Superior temporal gyrus (tissue), 1 donor: Measurements from ENCODE around the gene CTNNA1.
"Not testable (repeated sequence)": the region's sequence is repeated elsewhere in the genome, so short reads cannot be mapped to it uniquely, and the experiment has no call there.

Experiments
- DNase-seq: peaks from one replicate; pipeline ENCODE4 v3.0.0-alpha.2; 2016; ENCODE audit errors: extremely low spot score

Gene CTNNA1

GRCh38 chr5:138760448-138761110 lies 7.4 kb downstream of the CTNNA1 start:
- no peak for DNase-seq

DNA sequence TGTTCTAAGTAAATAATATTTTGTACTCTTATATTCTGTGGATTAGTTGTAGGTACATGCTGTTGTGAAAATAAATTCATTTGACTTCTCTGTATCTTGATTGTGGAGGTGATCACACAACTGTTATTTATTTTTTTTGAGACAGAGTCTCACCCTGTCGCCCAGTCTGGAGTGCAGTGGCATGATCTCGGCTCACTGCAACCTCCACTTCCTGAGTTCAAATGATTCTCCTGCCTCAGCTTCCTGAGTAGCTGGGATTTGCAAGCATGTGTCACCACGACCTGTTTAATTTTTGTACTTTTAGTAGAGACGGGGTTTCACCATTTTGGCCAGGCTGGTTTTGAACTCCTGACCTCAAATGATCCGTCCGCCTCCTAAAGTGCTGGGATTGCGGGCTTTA lies 7.9 kb downstream of the CTNNA1 start:
- not testable (repeated sequence) for DNase-seq

GRCh38 chr5:138761670-138762069 lies 8.4 kb downstream of the CTNNA1 start:
- DNase-seq, result not testable (repeated sequence)

- no peak for DNase-seq
Observed at GRCh38 chr5:138762110-138762509, 8.9 kb downstream of the CTNNA1 start.

DNA sequence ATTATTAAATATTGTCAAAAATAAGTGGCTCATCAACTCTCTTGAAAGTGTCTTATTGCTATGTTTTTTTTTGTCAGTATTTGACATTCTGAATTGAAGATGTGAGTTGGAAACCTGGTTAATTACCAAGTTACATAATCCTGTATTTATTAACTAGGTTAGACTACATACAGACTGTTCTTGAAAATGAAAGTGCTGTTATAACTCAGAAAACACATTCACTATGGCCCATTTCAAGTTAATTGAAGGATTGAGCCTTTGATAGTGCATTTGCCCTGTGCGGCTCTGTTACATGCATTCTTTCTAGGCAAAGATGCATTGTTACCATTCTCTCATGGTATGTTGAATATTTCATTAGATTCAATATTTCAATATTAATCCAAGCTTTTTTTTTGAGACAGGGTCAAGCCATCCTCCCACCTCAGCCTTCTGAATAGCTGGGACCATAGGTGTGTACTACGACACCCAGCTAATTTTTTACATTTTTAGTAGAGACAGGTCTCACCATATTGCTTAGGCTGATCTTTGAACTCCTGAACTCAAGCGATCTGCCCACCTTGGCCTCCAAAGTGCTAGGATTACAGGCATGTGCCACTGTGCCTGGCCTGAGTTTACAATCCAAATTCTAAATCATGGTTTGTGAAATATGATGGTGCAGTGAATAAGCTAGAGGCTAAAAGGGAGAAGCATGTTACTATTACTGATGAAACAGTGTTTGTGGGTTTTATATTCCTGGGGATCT lies 10.0 kb downstream of the CTNNA1 start:
- no peak for DNase-seq

GRCh38 chr5:138770291-138770690 lies 17.1 kb downstream of the CTNNA1 start:
- DNase-seq, result no peak

DNA sequence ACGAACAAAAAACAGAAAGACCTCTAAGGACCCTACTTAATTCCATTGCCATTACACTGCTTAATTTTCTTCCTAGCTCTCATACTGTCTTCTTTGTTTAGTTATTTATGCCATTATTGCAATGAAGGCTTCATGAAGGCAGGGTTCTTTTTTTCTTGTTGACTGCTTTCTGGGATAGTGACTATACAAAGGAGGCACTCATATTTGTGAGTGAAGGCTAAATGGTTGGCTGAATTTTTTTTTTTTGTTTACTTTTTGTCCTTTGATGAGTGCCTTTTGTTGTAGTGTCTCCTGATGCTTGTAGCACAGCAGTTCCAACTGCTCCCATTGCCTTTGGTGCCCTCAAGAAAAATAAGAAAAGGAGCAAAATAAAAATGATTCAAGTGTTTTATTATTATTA lies 17.8 kb downstream of the CTNNA1 start:
- DNase-seq, result peak; percentile 45

- peak; percentile 33 for DNase-seq
Observed at GRCh38 chr5:138772986-138773594, 19.9 kb downstream of the CTNNA1 start.

GRCh38 chr5:138773624-138774023 lies 20.4 kb downstream of the CTNNA1 start:
- DNase-seq, result not testable (repeated sequence)

- no peak for DNase-seq
Observed at GRCh38 chr5:138775034-138775433, 21.8 kb downstream of the CTNNA1 start.

- DNase-seq, result no peak
Observed at GRCh38 chr5:138778234-138778633, 25.0 kb downstream of the CTNNA1 start.

- no peak for DNase-seq
Observed at GRCh38 chr5:138783976-138784375, 30.8 kb downstream of the CTNNA1 start.

- no peak for DNase-seq
Observed at GRCh38 chr5:138784590-138784989, 31.4 kb downstream of the CTNNA1 start.

- DNase-seq, result peak; percentile 55
Observed at GRCh38 chr5:138789771-138790242, 36.6 kb downstream of the CTNNA1 start.

DNA sequence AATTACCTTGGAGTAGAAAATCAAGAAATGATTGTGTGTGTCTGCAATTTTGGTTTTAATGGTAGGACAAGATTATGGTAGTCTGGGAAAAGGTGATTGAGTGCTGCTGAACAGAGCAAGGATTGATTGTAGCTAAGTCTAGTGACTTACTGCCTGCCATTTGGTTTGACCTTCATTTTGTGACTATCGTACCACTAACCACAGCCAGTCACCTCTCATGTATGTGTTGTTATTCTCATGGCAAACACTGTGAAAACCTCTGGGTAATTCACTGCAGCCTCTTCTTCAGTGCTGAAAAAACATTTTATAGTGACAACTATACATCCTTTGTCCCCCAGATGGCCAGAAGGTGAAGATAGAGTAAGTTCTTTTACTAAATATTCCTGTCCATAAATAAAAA lies 37.5 kb downstream of the CTNNA1 start:
- DNase-seq, result no peak

- DNase-seq, result no peak
Observed at GRCh38 chr5:138792195-138792790, 39.1 kb downstream of the CTNNA1 start.

DNA sequence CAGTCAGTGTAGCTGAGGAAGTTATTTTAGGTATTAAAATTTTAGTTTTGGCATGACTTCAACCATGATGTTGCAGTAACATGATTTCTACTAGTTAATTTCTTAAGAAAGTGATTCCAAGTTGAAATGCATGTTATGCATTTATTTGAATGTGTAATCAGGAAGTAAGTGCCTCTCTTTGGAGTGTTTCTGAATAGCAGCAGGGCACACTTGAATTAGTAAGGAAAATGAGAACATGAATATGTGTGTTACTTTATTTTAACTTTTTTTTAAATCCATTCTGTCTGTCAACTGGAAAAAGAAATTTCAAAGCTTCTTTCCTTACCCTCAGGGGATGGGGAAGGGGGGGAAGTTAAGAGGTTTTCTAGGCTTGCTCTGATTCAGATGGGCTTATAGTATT lies 40.4 kb downstream of the CTNNA1 start:
- no peak for DNase-seq

- DNase-seq, result no peak
Observed at GRCh38 chr5:138803285-138803684, 50.1 kb downstream of the CTNNA1 start.

GRCh38 chr5:138803935-138804334 lies 50.7 kb downstream of the CTNNA1 start:
- no peak for DNase-seq

DNA sequence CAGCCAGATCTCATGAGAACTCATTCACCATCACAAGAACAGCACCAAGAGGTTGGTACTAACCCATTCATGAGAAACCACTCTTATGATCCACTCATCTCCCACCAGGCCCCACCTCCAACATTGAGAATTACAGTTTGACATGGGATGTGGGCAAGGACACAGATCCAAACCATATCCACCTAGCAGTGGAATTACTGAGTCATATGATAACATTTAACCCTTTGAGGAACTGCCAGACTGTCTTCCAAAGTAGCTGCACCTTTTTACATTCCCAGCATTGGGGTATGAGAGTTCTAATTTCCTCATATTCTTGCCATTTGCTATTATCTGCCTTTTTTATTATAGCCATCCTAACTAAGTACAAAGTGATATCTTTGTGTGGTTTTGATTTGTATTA lies 51.9 kb downstream of the CTNNA1 start:
- no peak for DNase-seq

DNA sequence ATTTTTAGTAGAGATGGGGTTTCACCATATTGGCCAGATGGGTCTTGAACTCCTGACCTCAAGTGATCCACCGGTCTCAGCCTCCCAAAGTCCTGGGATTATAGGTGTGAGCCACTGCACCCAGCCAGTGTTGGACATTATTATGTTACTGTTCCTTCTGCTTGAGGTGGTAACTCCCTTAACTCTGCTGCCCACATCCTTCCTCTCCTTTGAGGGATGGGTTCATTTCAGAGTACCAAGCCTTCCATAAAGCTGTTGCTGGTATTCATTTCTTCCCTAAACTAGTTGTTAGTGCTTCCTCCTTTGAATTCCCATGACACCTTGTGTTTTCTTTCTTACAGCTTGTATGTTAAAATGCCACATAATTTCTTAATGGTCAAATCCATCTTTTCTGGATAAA lies 54.0 kb downstream of the CTNNA1 start:
- DNase-seq, result no peak

DNA sequence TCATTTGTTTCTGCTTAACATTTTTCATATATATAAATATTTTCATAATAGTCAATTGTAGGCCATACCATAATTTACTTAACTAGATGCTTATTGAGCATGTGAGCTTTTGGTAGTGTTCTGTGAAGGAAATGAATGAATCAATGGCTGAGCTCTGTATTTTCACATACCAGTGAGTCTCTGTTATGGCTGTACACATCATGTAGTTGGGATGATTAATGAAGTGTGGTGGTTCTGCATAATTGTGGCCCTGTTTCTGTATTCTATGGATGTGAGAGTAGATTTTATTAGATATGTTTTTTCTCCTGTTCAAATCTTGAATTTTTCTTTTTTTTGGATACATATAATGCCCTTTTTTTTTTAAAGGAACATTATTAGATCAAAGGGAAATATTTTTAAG lies 56.2 kb downstream of the CTNNA1 start:
- no peak for DNase-seq
